HCT116 (cell line): ENCODE data around the gene AKIRIN2. TPM values are rescaled to one million over a fixed set of nuclear protein-coding genes. Genes with fewer than 3 reads are reported as not detected.
"Not testable (repeated sequence)": the region's sequence is repeated elsewhere in the genome, so short reads cannot be mapped to it uniquely, and the experiment has no call there.

Source experiments
- ATAC-seq: fragments of 200-7000 bp; cut with Tn5 transposase; 2 replicates; pipeline ENCODE4 v1.9.1; 2020; ENCODE audit warnings: mild to moderate bottlenecking, moderate library complexity
- BruUV-seq: library from RNA; stranded (reverse); fragments of 400-500 nt; replicated peaks from 2 replicates; lab custom pipeline; 2021; lab: Mats Ljungman, UMichigan
- CTCF ChIA-PET: fragments of 300-600 bp; sonication (Branson Sonifier 250); formaldehyde crosslinking; loops from one replicate; lab custom pipeline; 2021; ENCODE audit warnings: antibody characterized with exemption; lab: Charles Lee
- POLR2A ChIA-PET: fragments of 300-600, 350-600 bp; sonication (Branson Sonifier 250); formaldehyde crosslinking; loops from one replicate; lab custom pipeline; 2021; ENCODE audit warnings: antibody characterized with exemption; lab: Charles Lee
- RAD21 ChIA-PET, 2 experiments: fragments of 300-600 bp; sonication (Branson Sonifier 250); formaldehyde crosslinking; loops; one replicate each; lab custom pipeline; 2023; ENCODE audit warnings: low total read pairs in 2 of 2; ENCODE audit not compliant: uncharacterized antibody in 2 of 2, unreplicated experiment in 2 of 2, low non-redundant PET in 1 of 2; lab: Charles Lee
- DNase-seq: peaks from one replicate; pipeline ENCODE4 v3.0.0-alpha.2; 2010; ENCODE audit warnings: low read depth, low spot score
- H2AFZ ChIP-seq: fragments of 200-600 bp; shearing (Covaris generic), sonication (generic); 2 replicates; pipeline ENCODE4 v1.6.1; 2017; ENCODE audit warnings: low read depth, mixed run types, mixed read lengths, antibody characterized with exemption, low read length; ENCODE audit not compliant: poor library complexity, severe bottlenecking
- H3K27ac ChIP-seq: 2 replicates; pipeline ENCODE4 v1.5.1; 2012; ENCODE audit warnings: low read depth, low read length
- H3K27me3 ChIP-seq: fragments of 200-600 bp; sonication (generic); 2 replicates; pipeline ENCODE4 v1.6.1; 2016; ENCODE audit warnings: mixed run types, low read length, mixed read lengths; ENCODE audit not compliant: insufficient read depth
- H3K36me3 ChIP-seq, 2 experiments: fragments of 200-500 bp in 1 of 2; fragments of 200-600 bp in 1 of 2; sonication (Bioruptor generic) in 1 of 2; sonication (generic) in 1 of 2; 2 replicates each; pipeline versions ENCODE4 v1.5.1 to v1.6.1; 2014 to 2016; ENCODE audit warnings: low read length in 2 of 2, inconsistent platforms in 1 of 2, mixed read lengths in 1 of 2, mixed run types in 1 of 2; ENCODE audit not compliant: insufficient read depth in 2 of 2, control insufficient read depth in 1 of 2
- H3K4me1 ChIP-seq, 2 experiments: fragments of 200-600 bp in 1 of 2; sonication (generic) in 1 of 2; 2 replicates each; pipeline versions ENCODE4 v1.5.1 to v1.6.1; 2012 to 2017; ENCODE audit warnings: low read length in 2 of 2, inconsistent platforms in 1 of 2, mild to moderate bottlenecking in 1 of 2, mixed read lengths in 1 of 2, mixed run types in 1 of 2, moderate library complexity in 1 of 2; ENCODE audit not compliant: insufficient read depth in 2 of 2, control insufficient read depth in 1 of 2
- H3K4me2 ChIP-seq: fragments of 200-600 bp; sonication (generic); 2 replicates; pipeline ENCODE4 v1.6.1; 2017; ENCODE audit warnings: mixed run types, low read length, mixed read lengths
- H3K4me3 ChIP-seq, 2 experiments: fragments of 200-600 bp in 1 of 2; sonication (generic) in 1 of 2; replicated peaks in 1 of 2; 2 replicates each; pipeline ENCODE4 v1.5.1; 2011 to 2016; ENCODE audit warnings: low read length in 2 of 2, control low read depth in 1 of 2, low read depth in 1 of 2, mild to moderate bottlenecking in 1 of 2, mixed read lengths in 1 of 2, mixed run types in 1 of 2
- H3K79me2 ChIP-seq: fragments of 200-600 bp; sonication (generic); 2 replicates; pipeline ENCODE4 v1.6.1; 2017; ENCODE audit warnings: mild to moderate bottlenecking, mixed run types, low read length, moderate library complexity, mixed read lengths; ENCODE audit not compliant: insufficient read depth
- H3K9ac ChIP-seq: fragments of 200-600 bp; sonication (generic); 2 replicates; pipeline ENCODE4 v1.6.1; 2016; ENCODE audit warnings: low read length, mixed read lengths
- H3K9me2 ChIP-seq: fragments of 200-600 bp; sonication (generic), shearing (Covaris generic); 2 replicates; pipeline ENCODE4 v1.6.1; 2017; ENCODE audit warnings: mixed run types, mild to moderate bottlenecking, moderate library complexity; ENCODE audit not compliant: insufficient read depth
- H3K9me3 ChIP-seq, 2 experiments: fragments of 200-500 bp in 1 of 2; fragments of 200-600 bp in 1 of 2; sonication (Bioruptor generic) in 1 of 2; sonication (generic) in 1 of 2; 2 replicates each; pipeline ENCODE4 v1.6.1; 2014 to 2017; ENCODE audit warnings: low read length in 2 of 2, mixed read lengths in 2 of 2, inconsistent platforms in 1 of 2, low read depth in 1 of 2, mild to moderate bottlenecking in 1 of 2, mixed run types in 1 of 2, moderate library complexity in 1 of 2; ENCODE audit not compliant: control insufficient read depth in 1 of 2, insufficient read depth in 1 of 2
- H4K20me1 ChIP-seq: fragments of 200-600 bp; sonication (generic), shearing (Covaris generic); 2 replicates; pipeline ENCODE4 v1.6.1; 2017; ENCODE audit warnings: mixed run types, mild to moderate bottlenecking, moderate library complexity; ENCODE audit not compliant: insufficient read depth
- CBX3 ChIP-seq: IDR thresholded peaks from 2 replicates; pipeline ENCODE4 v1.6.1; 2012; ENCODE audit warnings: low read depth
- EZH2phosphoT487 ChIP-seq: fragments of 200-600 bp; IDR thresholded peaks from 2 replicates; pipeline ENCODE4 v1.6.1; 2018; ENCODE audit warnings: antibody characterized with exemption, borderline replicate concordance
- FOSL1 ChIP-seq: IDR thresholded peaks from 2 replicates; pipeline ENCODE4 v1.6.1; 2012; ENCODE audit warnings: low read depth
- SRF ChIP-seq: IDR thresholded peaks from 2 replicates; pipeline ENCODE4 v1.6.1; 2012; ENCODE audit warnings: low read depth
- TCF7L2 ChIP-seq: IDR thresholded peaks from 2 replicates; pipeline ENCODE4 v1.7.0; 2011; ENCODE audit warnings: borderline replicate concordance, inconsistent platforms; ENCODE audit not compliant: insufficient read depth, insufficient read length; ENCODE audit errors: extremely low read depth
- YY1 ChIP-seq: IDR thresholded peaks from 2 replicates; pipeline ENCODE4 v1.6.1; 2011; ENCODE audit warnings: low read length, low read depth, moderate library complexity, mild to moderate bottlenecking; ENCODE audit not compliant: insufficient replicate concordance; ENCODE audit errors: extremely low read depth
- ZFX ChIP-seq: fragments of 450-650 bp; IDR thresholded peaks from 2 replicates; pipeline ENCODE4 v1.6.1; 2017
- intact Hi-C: fragments of 100-400 bp; cut with micrococcal nuclease; formaldehyde crosslinking; loops from 2 replicates; pipeline ENCODE4 v1.10.0; 2022
- total RNA-seq: library from RNA; stranded (reverse); gene quantifications from one replicate; pipeline ENCODE4 v1.2.1, GENCODE V29; 2021; ENCODE audit not compliant: unreplicated experiment

The AKIRIN2 gene
- total RNA-seq, 1 experiment from 2014 or later: 54.8 TPM

DNA sequence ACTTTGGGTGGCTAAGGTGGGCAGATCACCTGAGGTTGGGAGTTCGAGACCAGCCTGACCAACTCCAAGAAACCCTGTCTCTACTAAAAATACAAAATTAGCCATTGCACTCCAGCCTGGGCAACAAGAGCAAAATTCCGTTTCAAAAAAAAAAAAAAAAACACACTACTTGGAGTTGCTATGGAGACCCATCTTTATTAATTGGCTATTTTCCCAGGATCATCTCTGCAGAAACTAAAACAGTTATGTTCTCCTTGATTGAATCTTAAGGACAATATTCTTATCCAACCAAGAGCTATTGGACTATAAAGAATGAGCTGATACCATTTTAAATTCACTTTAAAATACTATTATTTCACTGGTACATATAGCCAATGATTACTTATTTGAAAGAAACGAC lies 14.7 kb downstream of the AKIRIN2 start:
- no peaks in the 10 kb centered on the region; a peak in 1 of 4 replicates for H3K36me3 ChIP-seq
- no peak overlapping the region for H3K27ac ChIP-seq
- DNase-seq (no peak), ATAC-seq (no peak)
- no peaks in the 10 kb centered on the region for H3K9me2 ChIP-seq
- no peaks in the 10 kb centered on the region for H3K4me1 ChIP-seq
- BruUV-seq: no TSS peak
- no peak overlapping the region for H3K9ac ChIP-seq
- H3K4me2 ChIP-seq: no peak overlapping the region
- ChIA-PET CTCF (no interaction called here), POLR2A (no interaction called here), RAD21 (interaction anchor here in 1 of 2 experiments (0.6 kb wide), 1 partner anchor 102 kb away, joined by 5 read pairs; no protein-coding TSS in a partner anchor)
- no peaks in the 10 kb centered on the region for H3K27me3 ChIP-seq
- peaks cover 16% of the 10 kb centered on the region for H4K20me1 ChIP-seq
- TF ChIP-seq CBX3 (no peak), SRF (no peak), FOSL1 (no peak), TCF7L2 (no peak), ZFX (no peak), YY1 (no peak), EZH2phosphoT487 (no peak)
- H3K4me3 ChIP-seq: no peak overlapping the region
- no peaks in the 10 kb centered on the region for H3K9me3 ChIP-seq
- intact Hi-C loops: no loop called here
- H3K79me2 ChIP-seq: peaks cover 100% of the 10 kb centered on the region
- H2AFZ ChIP-seq: no peak overlapping the region

DNA sequence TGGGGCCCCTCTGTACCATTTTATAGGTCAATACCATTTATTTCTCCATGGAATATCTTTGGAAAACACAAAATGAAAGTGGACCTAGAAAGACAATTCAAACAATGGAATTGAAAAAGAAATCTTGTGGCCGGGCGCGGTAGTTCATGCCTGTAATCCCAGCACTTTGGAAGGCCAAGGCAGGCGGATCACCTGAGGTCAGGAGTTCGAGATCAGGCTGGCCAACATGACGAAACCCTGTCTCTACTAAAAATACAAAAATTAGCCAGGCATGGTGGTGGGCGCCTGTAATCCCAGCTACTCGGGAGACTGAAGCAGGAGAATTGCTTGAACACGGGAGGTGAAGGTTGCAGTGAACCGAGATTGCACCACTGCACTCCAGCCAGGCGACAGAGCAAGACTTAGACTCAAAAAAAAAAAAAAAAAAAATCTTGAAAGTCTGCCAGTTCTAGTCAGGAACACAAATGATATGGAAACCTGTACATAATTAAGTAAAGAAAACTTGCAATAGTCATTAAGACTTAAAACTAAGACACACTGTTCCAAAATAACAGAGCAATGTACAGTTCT lies 15.3 kb downstream of the AKIRIN2 start:
- H3K9me3 ChIP-seq, BruUV-seq, H3K4me1 ChIP-seq, POLR2A ChIA-PET, H2AFZ ChIP-seq, H3K9me2 ChIP-seq, CTCF ChIA-PET, DNase-seq, H3K36me3 ChIP-seq, H3K4me3 ChIP-seq, intact Hi-C loops, H3K4me2 ChIP-seq, H3K9ac ChIP-seq, H3K27me3 ChIP-seq, H3K27ac ChIP-seq, ATAC-seq: not testable (repeated sequence)
- RAD21 ChIA-PET: interaction anchor here in 1 of 2 experiments (0.6 kb wide), 1 partner anchor 102 kb away, joined by 5 read pairs; no protein-coding TSS in a partner anchor
- H3K79me2 ChIP-seq: peaks cover 100% of the 10 kb centered on the region
- H4K20me1 ChIP-seq: peaks cover 16% of the 10 kb centered on the region
